ENCODE measurements around the gene SETBP1.

The SETBP1 gene

GRCh38 chr18:44786688-44787087 is 106.0 kb downstream of the SETBP1 start:
- TF ChIP-seq CTCF (IDR thresholded peaks at IDR 0.05; ENCODE audit: insufficient read depth, missing control alignments): no peak
- DNase-seq (ENCODE audit: insufficient read length, low spot score) (no peak), FAIRE-seq (no peak)

- FAIRE-seq: no peak
Observed at GRCh38 chr18:44788334-44788733, 107.6 kb downstream of the SETBP1 start.

GRCh38 chr18:44789710-44790109 is 109.0 kb downstream of the SETBP1 start:
- DNase-seq (ENCODE audit: insufficient read length, low spot score) (no peak), FAIRE-seq (no peak)
- no peak for TF ChIP-seq CTCF (IDR thresholded peaks at IDR 0.05; ENCODE audit: insufficient read depth, missing control alignments)

More at GRCh38 chr18:44788334-44788733, 107.6 kb downstream of the SETBP1 start:
- no peak for TF ChIP-seq CTCF (IDR thresholded peaks at IDR 0.05; ENCODE audit: insufficient read depth, missing control alignments)
- no peak for DNase-seq (ENCODE audit: insufficient read length, low spot score)

GRCh38 chr18:44790860-44791259 is 110.2 kb downstream of the SETBP1 start:
- FAIRE-seq: no peak
- no peak for DNase-seq (ENCODE audit: insufficient read length, low spot score)
- TF ChIP-seq CTCF (IDR thresholded peaks at IDR 0.05; ENCODE audit: insufficient read depth, missing control alignments): no peak

GRCh38 chr18:44791520-44791919 is 110.8 kb downstream of the SETBP1 start:
- DNase-seq (ENCODE audit: insufficient read length, low spot score) (no peak), FAIRE-seq (no peak)
- TF ChIP-seq CTCF (IDR thresholded peaks at IDR 0.05; ENCODE audit: insufficient read depth, missing control alignments): no peak

GRCh38 chr18:44792456-44793061 is 111.9 kb downstream of the SETBP1 start:
- FAIRE-seq: no peak
- no peak for DNase-seq (ENCODE audit: insufficient read length, low spot score)
- TF ChIP-seq CTCF (IDR thresholded peaks at IDR 0.05; ENCODE audit: insufficient read depth, missing control alignments): no peak

- no peak for TF ChIP-seq CTCF (IDR thresholded peaks at IDR 0.05; ENCODE audit: insufficient read depth, missing control alignments)
- FAIRE-seq (no peak), DNase-seq (ENCODE audit: insufficient read length, low spot score) (no peak)
Observed at GRCh38 chr18:44793194-44793593, 112.5 kb downstream of the SETBP1 start.
